ENCODE results near the gene OR4N2.
"Not testable (repeated sequence)": the region's sequence is repeated elsewhere in the genome, so short reads cannot be mapped to it uniquely, and the experiment has no call there.

OR4N2 gene, protein sequence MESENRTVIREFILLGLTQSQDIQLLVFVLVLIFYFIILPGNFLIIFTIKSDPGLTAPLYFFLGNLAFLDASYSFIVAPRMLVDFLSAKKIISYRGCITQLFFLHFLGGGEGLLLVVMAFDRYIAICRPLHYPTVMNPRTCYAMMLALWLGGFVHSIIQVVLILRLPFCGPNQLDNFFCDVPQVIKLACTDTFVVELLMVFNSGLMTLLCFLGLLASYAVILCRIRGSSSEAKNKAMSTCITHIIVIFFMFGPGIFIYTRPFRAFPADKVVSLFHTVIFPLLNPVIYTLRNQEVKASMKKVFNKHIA

DNA sequence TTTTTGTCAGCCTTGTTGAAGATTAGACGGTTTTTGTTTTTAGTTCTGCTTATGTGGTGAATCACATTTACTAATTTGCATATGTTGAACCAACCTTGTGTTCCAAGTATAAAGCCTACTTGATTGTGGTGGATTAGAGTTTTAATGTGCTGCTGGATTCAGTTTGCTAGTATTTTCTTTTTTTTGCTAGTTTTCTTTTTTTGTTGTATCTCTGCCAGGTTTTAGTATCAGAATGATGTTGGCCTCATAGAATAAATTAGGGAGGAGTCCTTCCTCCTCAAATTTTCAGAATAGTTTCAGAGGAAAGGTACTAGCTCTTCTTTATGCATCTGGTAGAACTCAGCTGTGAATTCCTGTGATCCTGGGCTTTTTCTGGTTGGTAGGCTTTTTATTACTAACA lies at the start of gene OR4N2:
OR4N2 (plus strand) TSS at position 301 of the 400 bp plus-strand sequence. CDS start 23,679 bp downstream, outside the sequence.
- not testable (repeated sequence) for H3K27me3 ChIP-seq; H3K9me3 ChIP-seq; H3K4me1 ChIP-seq (ENCODE audit: control insufficient read depth in 1 of 2, insufficient read depth in 1 of 2, low read depth in 1 of 2, low read length in 1 of 2); H3K27ac ChIP-seq; H3K36me3 ChIP-seq; H3K4me3 ChIP-seq (ENCODE audit: low read depth in 1 of 2, low read length in 1 of 2)

DNA sequence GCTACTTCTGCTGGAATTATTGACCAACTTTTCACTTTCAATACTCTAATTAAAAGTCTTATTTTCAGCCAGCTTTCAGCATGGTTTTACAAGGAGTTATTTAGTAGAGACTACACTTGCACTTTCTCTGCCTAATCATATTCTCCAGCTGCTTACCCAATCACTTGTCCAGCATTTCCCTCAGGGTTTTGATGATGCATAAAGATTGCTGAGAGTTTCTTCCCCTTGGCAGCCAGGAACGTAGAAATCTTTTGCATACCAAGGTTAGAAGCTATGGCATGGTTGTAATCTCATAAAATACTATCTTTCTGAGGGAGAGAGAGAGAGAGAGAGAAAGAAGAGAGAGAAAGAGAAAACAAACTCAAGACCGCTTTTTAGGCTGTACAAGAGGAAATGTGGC lies 49.4 kb upstream of the OR4N2 start:
- TF ChIP-seq, protein P1, sequence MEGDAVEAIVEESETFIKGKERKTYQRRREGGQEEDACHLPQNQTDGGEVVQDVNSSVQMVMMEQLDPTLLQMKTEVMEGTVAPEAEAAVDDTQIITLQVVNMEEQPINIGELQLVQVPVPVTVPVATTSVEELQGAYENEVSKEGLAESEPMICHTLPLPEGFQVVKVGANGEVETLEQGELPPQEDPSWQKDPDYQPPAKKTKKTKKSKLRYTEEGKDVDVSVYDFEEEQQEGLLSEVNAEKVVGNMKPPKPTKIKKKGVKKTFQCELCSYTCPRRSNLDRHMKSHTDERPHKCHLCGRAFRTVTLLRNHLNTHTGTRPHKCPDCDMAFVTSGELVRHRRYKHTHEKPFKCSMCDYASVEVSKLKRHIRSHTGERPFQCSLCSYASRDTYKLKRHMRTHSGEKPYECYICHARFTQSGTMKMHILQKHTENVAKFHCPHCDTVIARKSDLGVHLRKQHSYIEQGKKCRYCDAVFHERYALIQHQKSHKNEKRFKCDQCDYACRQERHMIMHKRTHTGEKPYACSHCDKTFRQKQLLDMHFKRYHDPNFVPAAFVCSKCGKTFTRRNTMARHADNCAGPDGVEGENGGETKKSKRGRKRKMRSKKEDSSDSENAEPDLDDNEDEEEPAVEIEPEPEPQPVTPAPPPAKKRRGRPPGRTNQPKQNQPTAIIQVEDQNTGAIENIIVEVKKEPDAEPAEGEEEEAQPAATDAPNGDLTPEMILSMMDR (IDR thresholded peaks at IDR 0.05): no peak

DNA sequence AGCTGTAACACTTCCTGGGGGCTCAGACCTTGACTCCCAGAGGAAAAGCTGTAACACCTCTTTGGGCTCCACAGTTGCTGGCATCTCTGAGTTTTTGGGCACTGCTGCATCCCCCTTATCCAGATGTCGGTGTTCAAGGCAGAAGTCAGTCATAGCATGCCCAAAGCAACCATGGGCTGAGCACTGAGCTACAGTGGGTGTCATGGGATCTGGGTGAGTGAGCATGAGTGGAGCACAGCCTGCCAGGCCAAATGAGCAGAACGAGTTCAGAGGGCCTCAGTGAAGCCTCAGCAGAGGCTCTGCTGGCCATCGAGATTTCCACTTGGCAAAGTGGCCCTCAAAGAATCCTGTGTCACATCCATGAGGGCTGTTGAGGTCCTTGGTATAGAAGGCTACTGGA lies 32.1 kb upstream of the OR4N2 start:
- H3K9me3 ChIP-seq; H3K27ac ChIP-seq; H3K4me1 ChIP-seq (ENCODE audit: control insufficient read depth in 1 of 2, insufficient read depth in 1 of 2, low read depth in 1 of 2, low read length in 1 of 2); H3K36me3 ChIP-seq; H3K4me3 ChIP-seq (ENCODE audit: low read depth in 1 of 2, low read length in 1 of 2); H3K27me3 ChIP-seq: not testable (repeated sequence)

More for the DNA sequence above, 49.4 kb upstream of the OR4N2 start:
- Histone ChIP-seq H3K27ac (no peak overlapping the region), H3K4me1 (ENCODE audit: control insufficient read depth in 1 of 2, insufficient read depth in 1 of 2, low read depth in 1 of 2, low read length in 1 of 2) (no peaks in the 10 kb centered on the region), H3K36me3 (no peaks in the 10 kb centered on the region), H3K27me3 (no peaks in the 10 kb centered on the region), H3K4me3 (ENCODE audit: low read depth in 1 of 2, low read length in 1 of 2) (no peak overlapping the region), H3K9me3 (peaks cover 4% of the 10 kb centered on the region)

DNA sequence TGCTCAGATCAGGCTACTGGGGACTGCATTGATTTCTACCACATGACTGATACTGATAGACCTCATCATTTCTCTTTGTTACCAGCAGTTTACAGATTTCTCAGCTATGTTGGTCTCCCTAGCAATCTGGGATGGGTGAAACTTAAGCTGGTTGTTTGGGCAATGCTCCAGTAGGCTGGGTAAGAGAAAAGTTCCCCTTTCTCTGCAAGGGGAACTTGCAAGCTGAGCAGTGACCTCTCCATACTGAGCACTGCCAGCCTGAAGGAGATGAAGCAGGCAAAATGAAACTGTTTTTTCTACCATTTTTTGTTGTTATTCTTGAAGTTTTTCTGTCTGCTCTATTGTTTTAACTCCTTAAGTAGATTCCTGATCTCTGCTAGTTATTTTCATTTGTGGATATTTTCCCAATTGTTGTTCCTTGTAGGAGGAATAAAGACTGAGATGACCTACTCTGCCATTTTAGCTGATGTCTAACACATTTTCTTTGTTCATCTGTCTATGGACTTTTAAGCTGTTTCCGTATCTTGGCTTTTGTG lies 31.6 kb upstream of the OR4N2 start:
- no peaks in the 10 kb centered on the region for H3K4me1 ChIP-seq (ENCODE audit: control insufficient read depth in 1 of 2, insufficient read depth in 1 of 2, low read depth in 1 of 2, low read length in 1 of 2)
- no peak overlapping the region for H3K4me3 ChIP-seq (ENCODE audit: low read depth in 1 of 2, low read length in 1 of 2)
- no peaks in the 10 kb centered on the region for H3K27me3 ChIP-seq

DNA sequence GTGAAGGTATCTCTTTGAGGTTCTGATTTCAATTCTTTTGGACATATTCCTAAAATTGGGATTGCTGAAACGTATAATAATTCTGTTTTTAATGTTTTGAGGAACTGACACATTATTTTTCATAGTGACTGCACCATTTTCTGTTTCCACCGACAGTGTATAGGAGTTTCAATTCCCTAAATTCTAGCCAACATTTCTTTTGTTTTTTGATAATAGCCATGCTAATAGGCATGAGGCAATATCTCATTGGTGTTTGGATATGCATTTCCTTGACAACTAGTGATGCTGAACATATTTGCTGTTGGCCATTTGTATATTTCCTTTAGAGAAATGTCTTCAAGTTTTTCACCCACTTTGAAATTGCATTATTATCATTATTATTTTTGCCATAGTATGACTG lies 31.1 kb upstream of the OR4N2 start:
- not testable (repeated sequence) for H3K36me3 ChIP-seq; H3K9me3 ChIP-seq; H3K4me1 ChIP-seq (ENCODE audit: control insufficient read depth in 1 of 2, insufficient read depth in 1 of 2, low read depth in 1 of 2, low read length in 1 of 2); H3K27ac ChIP-seq; H3K4me3 ChIP-seq (ENCODE audit: low read depth in 1 of 2, low read length in 1 of 2); H3K27me3 ChIP-seq

More for the DNA sequence above, 31.6 kb upstream of the OR4N2 start:
- no peaks in the 10 kb centered on the region for H3K36me3 ChIP-seq
- H3K27ac ChIP-seq: no peak overlapping the region
- peaks cover 4% of the 10 kb centered on the region for H3K9me3 ChIP-seq
- TF ChIP-seq, protein P1 (IDR thresholded peaks at IDR 0.05): no peak

DNA sequence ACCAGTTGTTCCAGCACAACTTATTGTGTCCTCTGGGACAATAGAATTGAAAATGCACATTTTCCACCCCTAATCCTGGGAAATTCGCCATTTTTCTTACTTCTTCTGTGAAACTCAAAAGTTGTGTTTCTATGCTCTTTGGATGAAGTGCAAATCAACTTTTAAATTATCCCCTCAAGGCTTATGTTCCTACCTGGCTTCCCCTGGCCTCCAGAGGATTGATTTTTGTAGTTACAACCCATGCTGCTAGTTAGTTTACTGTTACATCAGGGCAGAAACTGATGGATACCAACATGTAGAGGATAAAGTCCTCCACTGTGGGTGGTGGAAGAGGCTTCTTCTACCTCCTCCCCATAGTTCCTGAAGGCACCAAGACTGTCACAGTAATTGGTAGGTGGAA lies 30.4 kb upstream of the OR4N2 start, which contains the start of gene OR4M1:
OR4M1 (plus strand) TSS at position 301 of the 400 bp plus-strand sequence. CDS start 6,819 bp downstream, outside the sequence.
- H3K27ac ChIP-seq; H3K4me1 ChIP-seq (ENCODE audit: control insufficient read depth in 1 of 2, insufficient read depth in 1 of 2, low read depth in 1 of 2, low read length in 1 of 2); H3K36me3 ChIP-seq; H3K9me3 ChIP-seq; H3K4me3 ChIP-seq (ENCODE audit: low read depth in 1 of 2, low read length in 1 of 2); H3K27me3 ChIP-seq: not testable (repeated sequence)

DNA sequence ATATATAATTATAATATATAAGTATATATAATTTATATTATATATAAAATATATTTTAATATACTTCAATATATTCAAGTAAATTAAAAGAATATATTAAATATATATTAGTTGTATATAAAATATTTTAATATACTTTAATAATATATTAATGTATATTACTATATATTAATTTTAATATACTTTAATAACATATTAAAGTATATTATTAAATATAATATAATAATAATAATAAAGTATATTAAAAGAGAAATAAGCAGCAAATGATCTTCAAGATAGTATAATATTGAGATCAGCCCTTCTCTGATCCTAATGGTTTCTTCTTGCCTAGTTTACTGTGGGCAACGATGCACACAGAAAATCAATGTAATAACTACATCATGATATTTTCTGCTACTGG lies 28.0 kb upstream of the OR4N2 start:
- Histone ChIP-seq H3K27me3 (no peaks in the 10 kb centered on the region), H3K4me3 (ENCODE audit: low read depth in 1 of 2, low read length in 1 of 2) (no peak overlapping the region), H3K9me3 (peaks cover 4% of the 10 kb centered on the region), H3K4me1 (ENCODE audit: control insufficient read depth in 1 of 2, insufficient read depth in 1 of 2, low read depth in 1 of 2, low read length in 1 of 2) (no peaks in the 10 kb centered on the region), H3K27ac (no peak overlapping the region), H3K36me3 (no peaks in the 10 kb centered on the region)
- TF ChIP-seq, protein P1 (IDR thresholded peaks at IDR 0.05): no peak

DNA sequence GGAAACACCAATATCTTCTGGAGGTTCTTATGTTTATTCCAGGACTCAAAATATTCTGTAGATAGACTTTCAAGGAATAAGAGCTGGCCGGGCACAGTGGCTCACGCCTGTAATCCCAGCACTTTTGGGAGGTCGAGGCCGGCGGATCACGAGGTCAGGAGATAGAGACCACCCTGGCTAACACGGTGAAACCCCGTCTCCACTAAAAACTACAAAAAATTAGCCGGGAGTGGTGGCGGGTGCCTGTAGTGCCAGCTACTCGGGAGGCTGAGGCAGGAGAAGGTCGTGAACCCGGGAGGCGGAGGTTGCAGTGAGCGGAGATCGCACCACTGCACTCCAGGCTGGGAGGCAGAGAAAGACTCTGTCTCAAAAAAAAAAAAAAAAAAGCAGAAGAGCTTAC lies 17.7 kb upstream of the OR4N2 start:
- H3K4me3 ChIP-seq (ENCODE audit: low read depth in 1 of 2, low read length in 1 of 2); H3K27ac ChIP-seq; H3K27me3 ChIP-seq; H3K36me3 ChIP-seq; H3K4me1 ChIP-seq (ENCODE audit: control insufficient read depth in 1 of 2, insufficient read depth in 1 of 2, low read depth in 1 of 2, low read length in 1 of 2); H3K9me3 ChIP-seq: not testable (repeated sequence)

DNA sequence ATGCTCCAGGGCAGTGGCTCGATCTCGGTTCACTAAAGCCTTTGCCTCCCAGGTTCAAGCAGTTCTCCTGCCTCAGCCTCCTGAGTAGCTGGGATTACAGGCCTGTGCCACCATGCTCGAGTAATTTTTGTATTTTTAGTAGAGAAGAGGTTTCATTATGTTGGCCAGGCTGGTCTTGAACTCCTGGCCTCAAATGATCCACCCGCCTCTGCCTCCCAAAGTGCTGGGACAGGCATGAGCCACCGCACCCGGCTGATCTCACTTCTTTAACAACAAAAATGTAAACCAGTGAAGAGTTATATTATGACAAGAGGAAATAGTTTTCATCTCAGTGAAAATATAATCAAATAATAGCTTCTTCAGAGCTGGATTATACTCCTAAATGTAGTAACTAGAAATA lies 16.3 kb upstream of the OR4N2 start:
- H3K4me3 ChIP-seq (ENCODE audit: low read depth in 1 of 2, low read length in 1 of 2); H3K4me1 ChIP-seq (ENCODE audit: control insufficient read depth in 1 of 2, insufficient read depth in 1 of 2, low read depth in 1 of 2, low read length in 1 of 2); H3K27me3 ChIP-seq; H3K27ac ChIP-seq; H3K36me3 ChIP-seq; H3K9me3 ChIP-seq: not testable (repeated sequence)

DNA sequence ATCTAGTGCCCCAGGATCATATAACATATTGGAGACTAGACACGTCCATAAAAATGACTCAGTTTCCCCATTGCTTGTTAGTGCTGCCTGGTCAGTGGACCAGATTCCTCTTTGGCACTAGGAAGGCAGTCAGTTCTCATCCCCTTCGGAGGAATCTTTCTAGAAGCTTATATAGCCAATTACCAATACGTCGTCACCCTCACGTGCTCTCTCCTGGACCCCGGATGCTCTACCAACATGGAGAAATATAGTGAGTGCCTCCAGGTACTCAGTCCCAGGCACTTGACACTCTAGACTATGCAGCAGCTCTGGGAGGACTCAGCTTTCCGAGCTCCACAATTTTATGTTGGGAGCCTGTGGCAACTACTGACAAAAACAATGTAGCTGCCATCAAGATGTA lies 15.4 kb upstream of the OR4N2 start:
- not testable (repeated sequence) for H3K9me3 ChIP-seq; H3K36me3 ChIP-seq; H3K27me3 ChIP-seq; H3K27ac ChIP-seq; H3K4me3 ChIP-seq (ENCODE audit: low read depth in 1 of 2, low read length in 1 of 2); H3K4me1 ChIP-seq (ENCODE audit: control insufficient read depth in 1 of 2, insufficient read depth in 1 of 2, low read depth in 1 of 2, low read length in 1 of 2)

DNA sequence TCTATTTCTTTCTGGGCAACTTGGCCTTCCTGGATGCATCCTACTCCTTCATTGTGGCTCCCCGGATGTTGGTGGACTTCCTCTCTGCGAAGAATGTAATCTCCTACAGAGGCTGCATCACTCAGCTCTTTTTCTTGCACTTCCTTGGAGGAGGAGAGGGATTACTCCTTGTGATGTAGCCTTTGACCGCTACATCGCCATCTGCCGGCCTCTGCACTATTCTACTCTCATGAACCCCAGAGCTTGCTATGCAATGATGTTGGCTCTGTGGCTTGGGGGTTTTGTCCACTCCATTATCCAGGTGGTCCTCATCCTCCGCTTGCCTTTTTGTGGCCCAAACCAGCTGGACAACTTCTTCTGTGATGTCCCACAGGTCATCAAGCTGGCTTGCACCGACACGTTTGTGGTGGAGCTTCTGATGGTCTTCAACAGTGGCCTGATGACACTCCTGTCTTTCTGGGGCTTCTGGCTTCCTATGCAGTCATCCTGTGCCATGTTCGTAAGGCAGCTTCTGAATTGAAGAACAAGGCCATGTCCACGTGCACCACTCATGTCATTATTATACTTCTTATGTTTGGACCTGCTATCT lies 7.0 kb upstream of the OR4N2 start:
- not testable (repeated sequence) for H3K27ac ChIP-seq; H3K4me3 ChIP-seq (ENCODE audit: low read depth in 1 of 2, low read length in 1 of 2); H3K36me3 ChIP-seq; H3K9me3 ChIP-seq; H3K27me3 ChIP-seq; H3K4me1 ChIP-seq (ENCODE audit: control insufficient read depth in 1 of 2, insufficient read depth in 1 of 2, low read depth in 1 of 2, low read length in 1 of 2)

All from neutrophil (primary cell).